BE2C (cell line): ENCODE measurements around the gene HLA-DPB1.
A peak's percentile ranks its signal among the peaks of the same experiment; 100 is the strongest.

Experiments used
- DNase-seq: peaks from one replicate; pipeline ENCODE4 v3.0.0-alpha.2; 2020
- H3K27me3 ChIP-seq: fragments of 250-450 bp; sonication (Bioruptor Pico); 2 replicates; pipeline ENCODE4 v1.5.1; 2020; ENCODE audit warnings: mild to moderate bottlenecking
- H3K36me3 ChIP-seq: fragments of 250-450 bp; sonication (Bioruptor Pico); 2 replicates; pipeline ENCODE4 v1.5.1; 2020; ENCODE audit warnings: mild to moderate bottlenecking
- H3K4me1 ChIP-seq: fragments of 250-450 bp; sonication (Bioruptor Pico); 2 replicates; pipeline ENCODE4 v1.5.1; 2020
- H3K4me3 ChIP-seq: 2 replicates; pipeline ENCODE4 v1.5.1; 2011; ENCODE audit warnings: low read depth, low read length
- H3K9me3 ChIP-seq: fragments of 250-450 bp; sonication (Bioruptor Pico); 2 replicates; pipeline ENCODE4 v1.5.1; 2020
- CTCF ChIP-seq: IDR thresholded peaks from 2 replicates; pipeline ENCODE4 v1.5.1; 2012; ENCODE audit warnings: mild to moderate bottlenecking, low read depth, low read length

The HLA-DPB1 gene

GRCh38 chr6:33036535-33036934 is 39.3 kb upstream of the HLA-DPB1 start:
- TF ChIP-seq CTCF: no peak
- no peak for DNase-seq
- Histone ChIP-seq H3K4me1 (no peaks in the 10 kb centered on the region), H3K4me3 (no peak overlapping the region), H3K9me3 (no peaks in the 10 kb centered on the region), H3K27me3 (peaks cover 22% of the 10 kb centered on the region), H3K36me3 (no peaks in the 10 kb centered on the region)

DNA sequence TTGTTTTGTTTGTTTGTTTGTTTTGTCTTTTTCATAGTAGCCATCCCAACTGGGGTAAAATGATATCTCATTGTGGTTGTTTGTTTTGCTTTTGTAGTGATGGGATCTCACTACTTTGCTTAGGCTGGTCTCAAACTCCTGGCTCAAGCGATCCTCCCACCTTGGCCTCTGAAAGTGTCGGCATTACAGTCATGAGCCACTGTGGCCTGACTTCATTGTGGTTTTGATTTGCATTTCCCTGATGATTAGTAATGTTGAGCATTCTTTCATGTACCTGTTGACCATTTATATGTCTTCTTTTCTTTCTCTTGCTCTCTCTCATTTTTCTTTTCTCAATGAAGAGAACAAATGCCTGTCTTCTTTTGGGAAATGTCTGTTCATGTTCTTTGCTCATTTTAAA is 35.6 kb upstream of the HLA-DPB1 start:
- Histone ChIP-seq H3K4me3 (no peak overlapping the region), H3K4me1 (no peaks in the 10 kb centered on the region), H3K36me3 (no peaks in the 10 kb centered on the region), H3K27me3 (peaks cover 22% of the 10 kb centered on the region), H3K9me3 (no peaks in the 10 kb centered on the region)
- DNase-seq: no peak
- TF ChIP-seq CTCF: no peak

- peaks cover 12% of the 10 kb centered on the region for H3K27me3 ChIP-seq
- no peaks in the 10 kb centered on the region for H3K9me3 ChIP-seq
- no peak for DNase-seq
- H3K4me3 ChIP-seq: no peak overlapping the region
- peak; percentile 45 for TF ChIP-seq CTCF
- H3K4me1 ChIP-seq: no peaks in the 10 kb centered on the region
- H3K36me3 ChIP-seq: no peaks in the 10 kb centered on the region
Observed at GRCh38 chr6:33049323-33050013, 26.3 kb upstream of the HLA-DPB1 start.

GRCh38 chr6:33050014-33050810 is 25.6 kb upstream of the HLA-DPB1 start:
- TF ChIP-seq CTCF: no peak
- Histone ChIP-seq H3K4me3 (no peak overlapping the region), H3K4me1 (no peaks in the 10 kb centered on the region), H3K36me3 (no peaks in the 10 kb centered on the region), H3K9me3 (no peaks in the 10 kb centered on the region), H3K27me3 (peaks cover 12% of the 10 kb centered on the region)
- no peak for DNase-seq

DNA sequence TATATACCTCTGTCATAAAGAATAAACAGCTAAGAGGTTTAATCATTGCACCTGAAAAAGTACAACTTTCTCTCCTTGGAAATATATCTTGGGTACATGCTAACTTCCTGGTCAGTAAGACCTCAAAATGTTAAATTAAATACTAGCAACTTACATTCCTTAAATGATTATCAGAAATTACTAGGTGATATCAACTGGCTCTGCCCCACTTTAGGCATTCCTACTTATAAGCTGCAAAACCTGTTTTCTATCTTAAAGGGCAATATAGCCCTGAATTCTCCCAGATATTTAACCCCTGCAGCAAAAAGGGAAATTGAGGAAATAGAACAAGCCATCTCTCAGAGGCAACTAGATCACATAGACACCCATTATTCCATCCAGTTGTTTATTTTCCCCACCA is 23.2 kb upstream of the HLA-DPB1 start:
- Histone ChIP-seq H3K36me3 (no peaks in the 10 kb centered on the region), H3K4me3 (no peak overlapping the region), H3K9me3 (no peaks in the 10 kb centered on the region), H3K4me1 (no peaks in the 10 kb centered on the region), H3K27me3 (peaks cover 22% of the 10 kb centered on the region)
- TF ChIP-seq CTCF: no peak
- no peak for DNase-seq

DNA sequence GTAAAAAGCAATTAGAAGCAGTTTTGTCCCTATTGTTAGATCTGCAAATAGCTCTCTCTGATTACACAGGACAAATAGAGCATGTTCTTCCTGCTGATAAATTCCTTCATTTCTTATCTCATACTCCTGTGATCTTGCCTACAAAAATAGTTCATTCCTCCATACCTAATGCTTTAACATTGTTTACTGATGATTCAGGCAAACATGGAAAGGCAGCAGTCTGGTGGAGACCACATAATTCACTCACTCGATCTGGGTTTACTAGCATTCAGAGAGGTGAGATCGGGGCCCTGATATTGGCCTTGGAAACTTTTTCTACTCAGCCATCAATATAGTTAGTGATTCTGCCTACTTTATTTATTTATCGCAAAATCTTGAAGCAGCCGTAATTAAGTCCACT is 22.6 kb upstream of the HLA-DPB1 start:
- no peaks in the 10 kb centered on the region for H3K36me3 ChIP-seq
- H3K4me3 ChIP-seq: no peak overlapping the region
- no peak for DNase-seq
- no peaks in the 10 kb centered on the region for H3K4me1 ChIP-seq
- no peaks in the 10 kb centered on the region for H3K9me3 ChIP-seq
- peaks cover 22% of the 10 kb centered on the region for H3K27me3 ChIP-seq
- no peak for TF ChIP-seq CTCF
